ENCODE measurements around the gene GRAMD1C. TPM values are rescaled to one million over a fixed set of nuclear protein-coding genes. Genes with fewer than 3 reads are reported as not detected.

Gene GRAMD1C
- total RNA-seq, 1 donor from 2014 or later: 3.7 TPM

DNA sequence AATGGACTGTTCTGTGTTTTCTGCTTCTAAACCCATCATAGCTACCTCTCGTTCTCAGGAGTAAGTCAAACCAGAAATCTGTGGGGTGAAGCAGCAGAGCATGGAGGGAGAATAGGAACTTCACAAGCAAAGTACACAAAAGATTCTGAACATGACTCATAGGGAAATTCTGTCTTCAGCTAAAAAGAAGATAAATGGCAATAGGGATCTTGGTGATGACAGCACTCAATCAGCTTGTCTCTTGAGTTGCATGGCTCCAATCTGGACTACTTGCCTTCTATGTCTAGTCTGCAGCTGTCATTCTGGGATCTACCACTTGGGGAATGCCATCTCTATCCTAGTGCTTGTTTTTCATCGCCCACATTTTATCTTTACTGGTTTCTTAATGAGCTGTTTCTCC is 13.5 kb upstream of the GRAMD1C start:
- H3K27me3 ChIP-seq (ENCODE audit: insufficient read depth, low read length): no peaks in the 10 kb centered on the region
- no peaks in the 10 kb centered on the region for H3K36me3 ChIP-seq (ENCODE audit: insufficient read depth, low read length)
- Mint-ChIP-seq H3K9me3 (ENCODE audit: unreplicated experiment) (no peaks in the 10 kb centered on the region), H3K4me1 (ENCODE audit: low read depth, unreplicated experiment) (peaks cover 10% of the 10 kb centered on the region), H3K4me3 (ENCODE audit: unreplicated experiment) (no peak overlapping the region), H3K36me3 (ENCODE audit: low read depth, unreplicated experiment) (no peaks in the 10 kb centered on the region), H3K27ac (ENCODE audit: unreplicated experiment) (no peak overlapping the region), H3K27me3 (ENCODE audit: low read depth, unreplicated experiment) (peaks cover 5% of the 10 kb centered on the region)
- FAIRE-seq (peak; percentile 52), DNase-seq (ENCODE audit: low read depth) (no peak)
- no peak for TF ChIP-seq EZH2 (IDR thresholded peaks at IDR 0.05; ENCODE audit: insufficient read depth, low read length)
- TF ChIP-seq, protein P1, sequence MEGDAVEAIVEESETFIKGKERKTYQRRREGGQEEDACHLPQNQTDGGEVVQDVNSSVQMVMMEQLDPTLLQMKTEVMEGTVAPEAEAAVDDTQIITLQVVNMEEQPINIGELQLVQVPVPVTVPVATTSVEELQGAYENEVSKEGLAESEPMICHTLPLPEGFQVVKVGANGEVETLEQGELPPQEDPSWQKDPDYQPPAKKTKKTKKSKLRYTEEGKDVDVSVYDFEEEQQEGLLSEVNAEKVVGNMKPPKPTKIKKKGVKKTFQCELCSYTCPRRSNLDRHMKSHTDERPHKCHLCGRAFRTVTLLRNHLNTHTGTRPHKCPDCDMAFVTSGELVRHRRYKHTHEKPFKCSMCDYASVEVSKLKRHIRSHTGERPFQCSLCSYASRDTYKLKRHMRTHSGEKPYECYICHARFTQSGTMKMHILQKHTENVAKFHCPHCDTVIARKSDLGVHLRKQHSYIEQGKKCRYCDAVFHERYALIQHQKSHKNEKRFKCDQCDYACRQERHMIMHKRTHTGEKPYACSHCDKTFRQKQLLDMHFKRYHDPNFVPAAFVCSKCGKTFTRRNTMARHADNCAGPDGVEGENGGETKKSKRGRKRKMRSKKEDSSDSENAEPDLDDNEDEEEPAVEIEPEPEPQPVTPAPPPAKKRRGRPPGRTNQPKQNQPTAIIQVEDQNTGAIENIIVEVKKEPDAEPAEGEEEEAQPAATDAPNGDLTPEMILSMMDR (IDR thresholded peaks at IDR 0.05; ENCODE audit: insufficient read depth, low read depth, low read length): peak; percentile 28
- no peak overlapping the region for H2AFZ ChIP-seq (ENCODE audit: low read depth, low read length)
- H3K9me3 ChIP-seq (ENCODE audit: insufficient read depth, low read depth, low read length): no peaks in the 10 kb centered on the region
- H3K4me2 ChIP-seq (ENCODE audit: low read length): no peak overlapping the region
- no peak overlapping the region for H3K4me3 ChIP-seq (ENCODE audit: insufficient read depth, low read depth, low read length)
- no peaks in the 10 kb centered on the region for H4K20me1 ChIP-seq (ENCODE audit: insufficient read depth, low read length)
- H3K4me1 ChIP-seq (ENCODE audit: insufficient read depth, low read length): peaks cover 3% of the 10 kb centered on the region
- no peaks in the 10 kb centered on the region for H3K79me2 ChIP-seq (ENCODE audit: insufficient read depth, low read length)
- H3K9ac ChIP-seq (ENCODE audit: low read length): no peak overlapping the region
- no peak overlapping the region for H3K27ac ChIP-seq (ENCODE audit: low read depth, low read length)

DNA sequence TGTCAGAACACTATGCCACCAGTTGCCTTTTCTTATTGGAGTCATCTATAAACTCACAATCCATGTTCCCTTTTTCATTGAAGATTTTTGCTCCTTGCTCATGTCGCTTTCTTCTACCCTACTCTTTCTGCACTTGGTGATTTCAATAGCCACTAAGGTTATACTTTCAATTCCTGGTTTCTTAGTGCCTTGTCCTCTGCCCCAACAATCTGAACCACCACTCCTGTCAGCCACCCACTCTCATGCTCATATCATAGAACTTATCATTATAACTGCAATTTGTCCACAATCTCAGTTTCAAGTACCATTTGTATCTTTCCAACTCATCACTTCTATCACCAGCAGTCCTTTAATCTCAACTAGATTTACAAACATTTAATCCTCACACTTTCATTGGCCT is 10.0 kb upstream of the GRAMD1C start:
- DNase-seq (ENCODE audit: low read depth): no peak
- Histone ChIP-seq H3K27ac (ENCODE audit: low read depth, low read length) (no peak overlapping the region), H3K4me1 (ENCODE audit: insufficient read depth, low read length) (peaks cover 10% of the 10 kb centered on the region), H3K36me3 (ENCODE audit: insufficient read depth, low read length) (no peaks in the 10 kb centered on the region), H3K4me3 (ENCODE audit: insufficient read depth, low read depth, low read length) (no peak overlapping the region), H3K4me2 (ENCODE audit: low read length) (no peak overlapping the region), H3K79me2 (ENCODE audit: insufficient read depth, low read length) (no peaks in the 10 kb centered on the region), H4K20me1 (ENCODE audit: insufficient read depth, low read length) (no peaks in the 10 kb centered on the region), H2AFZ (ENCODE audit: low read depth, low read length) (no peak overlapping the region), H3K9me3 (ENCODE audit: insufficient read depth, low read depth, low read length) (no peaks in the 10 kb centered on the region), H3K9ac (ENCODE audit: low read length) (no peak overlapping the region), H3K27me3 (ENCODE audit: insufficient read depth, low read length) (no peaks in the 10 kb centered on the region)
- H3K4me1 Mint-ChIP-seq (ENCODE audit: low read depth, unreplicated experiment): peaks cover 20% of the 10 kb centered on the region
- H3K27me3 Mint-ChIP-seq (ENCODE audit: low read depth, unreplicated experiment): peaks cover 5% of the 10 kb centered on the region
- no peaks in the 10 kb centered on the region for H3K36me3 Mint-ChIP-seq (ENCODE audit: low read depth, unreplicated experiment)
- no peak for FAIRE-seq
- TF ChIP-seq, protein P1 (IDR thresholded peaks at IDR 0.05; ENCODE audit: insufficient read depth, low read depth, low read length): no peak
- TF ChIP-seq EZH2 (IDR thresholded peaks at IDR 0.05; ENCODE audit: insufficient read depth, low read length): no peak
- H3K4me3 Mint-ChIP-seq (ENCODE audit: unreplicated experiment): no peak overlapping the region
- H3K9me3 Mint-ChIP-seq (ENCODE audit: unreplicated experiment): no peaks in the 10 kb centered on the region
- no peak overlapping the region for H3K27ac Mint-ChIP-seq (ENCODE audit: unreplicated experiment)

DNA sequence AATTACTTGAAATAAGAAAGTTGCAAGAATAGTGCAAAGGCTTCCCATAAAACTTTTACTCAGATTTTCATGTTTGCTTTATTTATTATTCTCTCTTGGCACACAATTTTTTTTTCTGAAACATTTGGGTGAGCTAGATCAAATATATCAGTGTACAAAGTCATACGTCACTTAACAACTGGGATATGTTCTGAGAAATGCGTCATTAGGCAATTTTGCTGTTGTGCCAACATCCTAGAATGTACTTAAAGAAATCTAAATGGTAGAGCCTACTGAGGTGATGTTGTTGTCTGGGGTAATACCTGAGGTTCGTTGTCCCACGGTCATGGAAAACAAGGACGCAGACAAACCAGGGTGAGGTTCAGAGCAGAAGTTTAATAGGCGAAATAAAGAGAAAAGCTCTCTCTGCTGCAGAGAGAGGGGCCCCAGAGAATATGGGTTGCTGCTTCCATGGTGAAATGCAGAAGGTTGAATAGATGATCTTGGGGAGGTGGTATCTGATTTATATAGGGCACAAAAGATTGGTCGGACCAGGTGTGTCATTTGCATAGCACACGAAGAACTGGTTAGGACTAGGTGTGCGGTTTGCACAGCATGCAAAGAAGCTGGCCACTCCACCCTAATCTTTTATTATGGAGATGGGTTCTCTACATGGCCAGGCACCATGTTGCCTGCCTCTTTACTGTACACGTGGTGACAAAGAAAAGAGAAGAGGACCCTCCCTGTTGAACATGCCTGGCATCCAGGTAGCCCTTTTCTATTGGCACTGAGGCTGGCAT is 8.8 kb upstream of the GRAMD1C start:
- Histone ChIP-seq H3K79me2 (ENCODE audit: insufficient read depth, low read length) (no peaks in the 10 kb centered on the region), H3K27me3 (ENCODE audit: insufficient read depth, low read length) (no peaks in the 10 kb centered on the region), H2AFZ (ENCODE audit: low read depth, low read length) (no peak overlapping the region), H3K36me3 (ENCODE audit: insufficient read depth, low read length) (no peaks in the 10 kb centered on the region), H3K4me3 (ENCODE audit: insufficient read depth, low read depth, low read length) (no peak overlapping the region), H3K9ac (ENCODE audit: low read length) (no peak overlapping the region), H3K4me2 (ENCODE audit: low read length) (peak overlapping the region; percentile 55), H4K20me1 (ENCODE audit: insufficient read depth, low read length) (no peaks in the 10 kb centered on the region), H3K4me1 (ENCODE audit: insufficient read depth, low read length) (peaks cover 10% of the 10 kb centered on the region), H3K27ac (ENCODE audit: low read depth, low read length) (peak overlapping the region; percentile 21), H3K9me3 (ENCODE audit: insufficient read depth, low read depth, low read length) (no peaks in the 10 kb centered on the region)
- Mint-ChIP-seq H3K27me3 (ENCODE audit: low read depth, unreplicated experiment) (peaks cover 5% of the 10 kb centered on the region), H3K4me1 (ENCODE audit: low read depth, unreplicated experiment) (peaks cover 17% of the 10 kb centered on the region), H3K36me3 (ENCODE audit: low read depth, unreplicated experiment) (no peaks in the 10 kb centered on the region), H3K4me3 (ENCODE audit: unreplicated experiment) (no peak overlapping the region), H3K27ac (ENCODE audit: unreplicated experiment) (no peak overlapping the region), H3K9me3 (ENCODE audit: unreplicated experiment) (no peaks in the 10 kb centered on the region)
- TF ChIP-seq EZH2 (IDR thresholded peaks at IDR 0.05; ENCODE audit: insufficient read depth, low read length): no peak
- TF ChIP-seq, protein P1 (IDR thresholded peaks at IDR 0.05; ENCODE audit: insufficient read depth, low read depth, low read length): no peak
- DNase-seq (ENCODE audit: low read depth) (no peak), FAIRE-seq (no peak)
